ENCODE measurements around the gene ERI3.

Gene ERI3

DNA sequence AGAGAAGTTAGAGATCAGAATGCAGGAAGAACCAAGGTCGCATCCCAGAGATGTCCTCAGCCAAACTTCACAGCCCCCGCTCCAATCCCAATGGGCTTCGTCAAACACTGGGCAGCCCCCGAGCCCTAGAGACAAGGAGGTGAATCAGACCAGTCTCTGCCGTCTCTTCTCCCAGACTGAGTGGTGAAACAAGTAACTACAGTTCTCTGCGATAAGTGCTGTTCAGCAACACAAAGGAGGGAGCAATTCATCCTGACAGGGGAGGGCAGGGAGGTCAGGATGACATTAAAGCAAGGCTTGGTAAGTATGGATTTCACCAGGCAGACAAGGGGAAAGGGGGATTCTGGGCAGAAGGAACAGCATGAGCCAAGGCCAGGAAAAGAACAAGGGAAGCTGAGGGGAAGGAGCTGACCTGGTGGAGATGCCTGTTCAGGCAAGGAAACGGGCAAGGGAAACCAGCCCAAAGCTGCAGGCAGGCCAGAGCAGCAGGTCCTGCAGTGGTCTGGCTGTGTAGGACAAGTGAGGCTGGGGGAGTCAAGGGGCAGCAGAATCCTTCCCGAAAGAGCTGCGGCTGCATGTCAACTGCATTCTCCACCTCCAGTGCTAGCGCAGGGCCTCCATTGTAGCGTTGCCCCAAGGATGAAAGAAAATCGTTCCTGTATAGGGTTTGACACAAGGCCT lies 13.6 kb upstream of the ERI3 start:
- no peak overlapping the region for H3K4me3 ChIP-seq (ENCODE audit: low read depth, low read length, poor library complexity, severe bottlenecking)
- H4K20me1 ChIP-seq (ENCODE audit: insufficient read depth, low read length): no peaks in the 10 kb centered on the region
- no peaks in the 10 kb centered on the region for H3K27me3 ChIP-seq (ENCODE audit: insufficient read depth, low read length)
- H3K4me2 ChIP-seq (ENCODE audit: low read length): no peak overlapping the region
- no peaks in the 10 kb centered on the region for H3K9me2 ChIP-seq (ENCODE audit: low read depth, low read length)
- H3K9me3 ChIP-seq (ENCODE audit: low read length): no peaks in the 10 kb centered on the region
- no peaks in the 10 kb centered on the region for H3K36me3 ChIP-seq (ENCODE audit: insufficient read depth, low read length)
- no peaks in the 10 kb centered on the region for H3K79me2 ChIP-seq (ENCODE audit: insufficient read depth, low read length)
- H3K9ac ChIP-seq (ENCODE audit: low read length): no peak overlapping the region
- H3K27ac ChIP-seq (ENCODE audit: low read depth, low read length, poor library complexity, severe bottlenecking): no peak overlapping the region
- no peak overlapping the region for H2AFZ ChIP-seq (ENCODE audit: low read length)
- no peaks in the 10 kb centered on the region for H3K4me1 ChIP-seq (ENCODE audit: insufficient read depth, low read length, severe bottlenecking)
- TF ChIP-seq, protein P1, sequence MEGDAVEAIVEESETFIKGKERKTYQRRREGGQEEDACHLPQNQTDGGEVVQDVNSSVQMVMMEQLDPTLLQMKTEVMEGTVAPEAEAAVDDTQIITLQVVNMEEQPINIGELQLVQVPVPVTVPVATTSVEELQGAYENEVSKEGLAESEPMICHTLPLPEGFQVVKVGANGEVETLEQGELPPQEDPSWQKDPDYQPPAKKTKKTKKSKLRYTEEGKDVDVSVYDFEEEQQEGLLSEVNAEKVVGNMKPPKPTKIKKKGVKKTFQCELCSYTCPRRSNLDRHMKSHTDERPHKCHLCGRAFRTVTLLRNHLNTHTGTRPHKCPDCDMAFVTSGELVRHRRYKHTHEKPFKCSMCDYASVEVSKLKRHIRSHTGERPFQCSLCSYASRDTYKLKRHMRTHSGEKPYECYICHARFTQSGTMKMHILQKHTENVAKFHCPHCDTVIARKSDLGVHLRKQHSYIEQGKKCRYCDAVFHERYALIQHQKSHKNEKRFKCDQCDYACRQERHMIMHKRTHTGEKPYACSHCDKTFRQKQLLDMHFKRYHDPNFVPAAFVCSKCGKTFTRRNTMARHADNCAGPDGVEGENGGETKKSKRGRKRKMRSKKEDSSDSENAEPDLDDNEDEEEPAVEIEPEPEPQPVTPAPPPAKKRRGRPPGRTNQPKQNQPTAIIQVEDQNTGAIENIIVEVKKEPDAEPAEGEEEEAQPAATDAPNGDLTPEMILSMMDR (IDR thresholded peaks at IDR 0.05; ENCODE audit: low read length): no peak
- TF ChIP-seq EZH2 (IDR thresholded peaks at IDR 0.05; ENCODE audit: borderline replicate concordance, low read length): no peak
- H3F3A ChIP-seq (ENCODE audit: insufficient read depth, low read length): no peaks in the 10 kb centered on the region

DNA sequence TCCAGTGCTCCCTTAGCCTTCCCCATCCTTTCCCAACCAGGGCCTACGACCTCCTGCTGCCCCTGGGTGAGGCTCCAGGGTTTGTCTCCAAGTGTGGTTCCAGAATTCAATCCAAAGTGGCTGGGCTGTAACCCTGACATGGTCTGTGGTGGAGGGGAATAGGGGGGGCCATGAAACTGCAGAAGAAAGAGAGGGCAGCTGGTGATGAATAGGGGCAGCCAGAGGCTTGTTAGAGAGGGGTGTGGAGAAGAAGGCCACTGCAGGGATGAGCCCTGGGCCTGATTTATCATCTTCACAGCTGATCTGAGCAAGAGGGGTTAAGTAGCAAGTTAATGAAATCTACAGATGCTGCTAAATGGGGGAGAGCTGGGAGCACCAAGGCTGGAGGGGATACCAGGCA lies 12.9 kb upstream of the ERI3 start:
- no peak overlapping the region for H3K27ac ChIP-seq (ENCODE audit: low read depth, low read length, poor library complexity, severe bottlenecking)
- H3K9me2 ChIP-seq (ENCODE audit: low read depth, low read length): no peaks in the 10 kb centered on the region
- no peak overlapping the region for H2AFZ ChIP-seq (ENCODE audit: low read length)
- H3K4me3 ChIP-seq (ENCODE audit: low read depth, low read length, poor library complexity, severe bottlenecking): no peak overlapping the region
- no peaks in the 10 kb centered on the region for H3K36me3 ChIP-seq (ENCODE audit: insufficient read depth, low read length)
- no peak for TF ChIP-seq EZH2 (IDR thresholded peaks at IDR 0.05; ENCODE audit: borderline replicate concordance, low read length)
- TF ChIP-seq, protein P1 (IDR thresholded peaks at IDR 0.05; ENCODE audit: low read length): no peak
- no peaks in the 10 kb centered on the region for H3K9me3 ChIP-seq (ENCODE audit: low read length)
- H3K4me1 ChIP-seq (ENCODE audit: insufficient read depth, low read length, severe bottlenecking): no peaks in the 10 kb centered on the region
- H3K9ac ChIP-seq (ENCODE audit: low read length): no peak overlapping the region
- no peaks in the 10 kb centered on the region for H3F3A ChIP-seq (ENCODE audit: insufficient read depth, low read length)
- H3K4me2 ChIP-seq (ENCODE audit: low read length): no peak overlapping the region
- H3K79me2 ChIP-seq (ENCODE audit: insufficient read depth, low read length): no peaks in the 10 kb centered on the region
- H3K27me3 ChIP-seq (ENCODE audit: insufficient read depth, low read length): no peaks in the 10 kb centered on the region
- no peaks in the 10 kb centered on the region for H4K20me1 ChIP-seq (ENCODE audit: insufficient read depth, low read length)

DNA sequence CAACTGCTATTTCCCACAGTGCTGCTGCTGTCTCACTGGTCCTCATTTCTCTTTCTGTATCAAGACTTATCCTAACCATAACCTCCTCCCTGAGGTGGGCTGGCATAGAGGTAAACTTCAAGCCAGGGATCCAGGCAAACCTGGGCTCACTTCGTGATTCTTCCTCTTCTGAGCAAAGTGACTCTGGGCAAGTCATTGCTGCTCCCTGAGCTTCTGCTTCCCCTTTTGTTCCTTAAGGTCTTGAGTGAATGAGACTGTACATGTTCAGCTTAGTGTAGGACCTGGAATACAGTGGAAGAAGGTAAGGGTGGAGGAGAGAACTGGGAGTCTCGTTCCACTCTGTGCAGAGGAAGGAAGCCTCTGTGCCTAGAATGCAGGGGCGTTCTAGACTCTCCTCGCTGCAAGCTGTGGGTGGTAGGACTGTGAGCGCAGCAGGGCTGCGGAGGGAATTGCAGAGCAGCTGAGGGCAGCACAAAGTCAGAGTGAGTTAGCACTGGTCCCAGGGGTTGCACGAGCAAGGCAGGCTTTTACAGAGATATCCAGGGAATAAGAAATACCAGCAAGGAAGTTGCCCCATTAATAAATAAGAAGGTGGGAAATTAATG lies 11.4 kb upstream of the ERI3 start:
- H3K4me2 ChIP-seq (ENCODE audit: low read length): no peak overlapping the region

More for the DNA sequence above, 11.4 kb upstream of the ERI3 start:
- Histone ChIP-seq H3K9me2 (ENCODE audit: low read depth, low read length) (no peaks in the 10 kb centered on the region), H3K9ac (ENCODE audit: low read length) (no peak overlapping the region), H3K27ac (ENCODE audit: low read depth, low read length, poor library complexity, severe bottlenecking) (no peak overlapping the region), H3K4me1 (ENCODE audit: insufficient read depth, low read length, severe bottlenecking) (peaks cover 6% of the 10 kb centered on the region), H3K4me3 (ENCODE audit: low read depth, low read length, poor library complexity, severe bottlenecking) (no peak overlapping the region), H2AFZ (ENCODE audit: low read length) (no peak overlapping the region), H3K9me3 (ENCODE audit: low read length) (no peaks in the 10 kb centered on the region), H3K27me3 (ENCODE audit: insufficient read depth, low read length) (no peaks in the 10 kb centered on the region), H3K79me2 (ENCODE audit: insufficient read depth, low read length) (no peaks in the 10 kb centered on the region), H4K20me1 (ENCODE audit: insufficient read depth, low read length) (no peaks in the 10 kb centered on the region), H3K36me3 (ENCODE audit: insufficient read depth, low read length) (no peaks in the 10 kb centered on the region), H3F3A (ENCODE audit: insufficient read depth, low read length) (no peaks in the 10 kb centered on the region)
- TF ChIP-seq EZH2 (IDR thresholded peaks at IDR 0.05; ENCODE audit: borderline replicate concordance, low read length): no peak
- TF ChIP-seq, protein P1 (IDR thresholded peaks at IDR 0.05; ENCODE audit: low read length): no peak
